B cell (primary cell): ENCODE results near the gene MAP3K20.

Experiments
- EZH2 ChIP-seq: IDR thresholded peaks from 2 replicates; pipeline ENCODE4 v1.6.1; 2012; ENCODE audit warnings: borderline replicate concordance, low read depth, mild to moderate bottlenecking, moderate library complexity, low read length; ENCODE audit not compliant: insufficient read depth, poor library complexity, severe bottlenecking
- TF ChIP-seq, protein P1 (sequence below): fragments of 200-600 bp; IDR thresholded peaks from one replicate; pipeline ENCODE4 v1.8.0; 2022; ENCODE audit warnings: antibody characterized with exemption, mild to moderate bottlenecking

DNA sequence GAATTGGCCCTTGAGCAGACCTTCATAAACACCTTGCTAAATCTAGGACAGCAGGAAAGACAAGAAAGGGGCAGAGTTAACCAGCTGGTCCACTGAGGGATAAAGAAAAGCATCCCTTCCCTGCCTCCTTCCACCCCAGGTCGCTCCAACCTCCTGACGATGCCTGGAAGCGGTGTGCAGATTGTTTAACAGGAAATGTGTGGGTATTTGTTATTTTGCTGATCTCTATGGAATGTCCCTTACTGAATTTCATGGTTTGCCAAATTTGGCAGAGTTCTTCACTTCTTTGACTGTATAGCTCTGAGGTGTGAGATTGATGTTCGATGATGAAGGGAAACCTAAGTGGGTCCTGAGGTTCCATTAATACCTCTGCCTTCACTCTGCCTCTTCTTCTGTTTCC is 72.9 kb downstream of the MAP3K20 start:
- TF ChIP-seq, protein P1, sequence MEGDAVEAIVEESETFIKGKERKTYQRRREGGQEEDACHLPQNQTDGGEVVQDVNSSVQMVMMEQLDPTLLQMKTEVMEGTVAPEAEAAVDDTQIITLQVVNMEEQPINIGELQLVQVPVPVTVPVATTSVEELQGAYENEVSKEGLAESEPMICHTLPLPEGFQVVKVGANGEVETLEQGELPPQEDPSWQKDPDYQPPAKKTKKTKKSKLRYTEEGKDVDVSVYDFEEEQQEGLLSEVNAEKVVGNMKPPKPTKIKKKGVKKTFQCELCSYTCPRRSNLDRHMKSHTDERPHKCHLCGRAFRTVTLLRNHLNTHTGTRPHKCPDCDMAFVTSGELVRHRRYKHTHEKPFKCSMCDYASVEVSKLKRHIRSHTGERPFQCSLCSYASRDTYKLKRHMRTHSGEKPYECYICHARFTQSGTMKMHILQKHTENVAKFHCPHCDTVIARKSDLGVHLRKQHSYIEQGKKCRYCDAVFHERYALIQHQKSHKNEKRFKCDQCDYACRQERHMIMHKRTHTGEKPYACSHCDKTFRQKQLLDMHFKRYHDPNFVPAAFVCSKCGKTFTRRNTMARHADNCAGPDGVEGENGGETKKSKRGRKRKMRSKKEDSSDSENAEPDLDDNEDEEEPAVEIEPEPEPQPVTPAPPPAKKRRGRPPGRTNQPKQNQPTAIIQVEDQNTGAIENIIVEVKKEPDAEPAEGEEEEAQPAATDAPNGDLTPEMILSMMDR: no peak
- no peak for TF ChIP-seq EZH2
